Activated T-helper 1 cell treated with Interleukin-2 at 50 U/mL for 16 hours (primary cell): ENCODE data around the gene MAP4K3.

Experiments
- DNase-seq: peaks from one replicate; pipeline ENCODE4 v3.0.0-alpha.2; 2020; ENCODE audit warnings: low read depth

Gene MAP4K3

DNA sequence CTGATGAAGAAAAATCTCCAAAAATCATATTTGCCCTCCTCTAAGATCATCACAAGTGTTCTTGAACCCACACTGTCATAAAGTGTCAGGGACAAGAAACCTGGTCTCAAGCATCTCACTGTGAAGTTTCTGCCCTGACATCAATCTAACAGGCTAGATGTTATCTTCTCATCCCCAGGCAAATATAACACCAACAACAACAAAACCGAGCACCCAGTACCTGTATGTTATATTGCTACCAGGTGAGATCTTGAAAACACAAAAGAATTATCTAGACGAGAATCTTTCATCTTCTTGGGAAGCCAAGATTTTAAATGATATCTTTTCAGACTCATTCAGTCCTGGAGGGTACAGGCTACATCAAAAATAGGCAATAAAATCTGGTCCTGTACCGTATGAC lies 8.8 kb upstream of the MAP4K3 start:
- no peak for DNase-seq

DNA sequence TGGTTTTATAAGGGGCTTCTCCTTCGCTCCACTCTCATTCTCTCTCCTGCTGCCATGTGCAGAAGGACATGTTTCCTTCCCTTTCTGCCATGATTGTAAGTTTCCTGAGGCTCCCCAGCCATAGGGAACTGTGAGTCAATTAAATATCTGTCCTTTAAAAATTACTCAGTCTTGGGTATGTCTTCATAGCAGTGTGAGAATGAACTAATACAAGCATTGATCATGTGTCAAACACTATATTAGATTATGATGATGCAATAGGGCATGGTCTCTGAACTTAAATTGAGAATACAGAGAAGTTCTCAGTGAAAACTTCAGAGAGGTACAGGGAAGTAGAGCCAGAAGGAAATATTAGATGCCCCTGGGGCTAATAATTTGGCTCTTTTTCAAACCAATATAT lies 5.9 kb upstream of the MAP4K3 start:
- no peak for DNase-seq

DNA sequence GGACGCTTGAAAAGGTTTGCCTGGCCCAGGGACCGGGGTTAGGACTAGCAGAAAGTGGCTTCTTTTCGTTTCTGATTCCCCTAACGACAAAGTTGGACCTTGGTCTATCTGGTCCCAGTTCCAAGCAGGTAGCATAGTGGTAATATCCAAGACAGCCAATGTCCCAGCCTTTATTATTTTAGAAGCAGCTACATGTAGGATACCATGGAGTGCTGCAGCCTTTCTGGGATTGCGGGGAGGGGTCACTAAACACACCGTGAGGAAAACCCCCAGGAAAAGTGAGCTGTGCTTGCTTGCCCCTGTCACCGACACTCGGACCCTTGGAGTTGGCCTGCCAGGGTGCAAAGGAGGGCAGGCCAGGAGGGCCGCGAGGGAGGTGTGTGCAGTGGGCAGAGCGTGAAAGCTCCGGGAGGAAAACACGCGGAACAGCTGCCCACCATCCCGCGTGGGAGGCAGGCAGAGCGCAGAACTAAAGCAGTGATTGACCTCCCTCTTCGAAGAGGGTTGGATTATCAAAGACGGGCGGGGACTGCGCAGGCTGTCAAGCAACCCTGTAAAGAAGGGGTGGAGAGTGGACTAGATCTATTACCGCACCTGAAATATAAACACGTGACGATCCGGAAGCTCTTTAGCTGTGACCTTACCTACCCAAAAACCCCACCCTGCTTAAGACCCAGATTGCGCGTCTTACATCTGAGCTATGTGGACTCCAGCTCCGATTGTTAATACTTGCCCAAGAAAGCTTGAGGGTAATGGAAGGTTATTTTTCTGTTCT lies 624 bp upstream of the MAP4K3 start:
- DNase-seq: no peak

DNA sequence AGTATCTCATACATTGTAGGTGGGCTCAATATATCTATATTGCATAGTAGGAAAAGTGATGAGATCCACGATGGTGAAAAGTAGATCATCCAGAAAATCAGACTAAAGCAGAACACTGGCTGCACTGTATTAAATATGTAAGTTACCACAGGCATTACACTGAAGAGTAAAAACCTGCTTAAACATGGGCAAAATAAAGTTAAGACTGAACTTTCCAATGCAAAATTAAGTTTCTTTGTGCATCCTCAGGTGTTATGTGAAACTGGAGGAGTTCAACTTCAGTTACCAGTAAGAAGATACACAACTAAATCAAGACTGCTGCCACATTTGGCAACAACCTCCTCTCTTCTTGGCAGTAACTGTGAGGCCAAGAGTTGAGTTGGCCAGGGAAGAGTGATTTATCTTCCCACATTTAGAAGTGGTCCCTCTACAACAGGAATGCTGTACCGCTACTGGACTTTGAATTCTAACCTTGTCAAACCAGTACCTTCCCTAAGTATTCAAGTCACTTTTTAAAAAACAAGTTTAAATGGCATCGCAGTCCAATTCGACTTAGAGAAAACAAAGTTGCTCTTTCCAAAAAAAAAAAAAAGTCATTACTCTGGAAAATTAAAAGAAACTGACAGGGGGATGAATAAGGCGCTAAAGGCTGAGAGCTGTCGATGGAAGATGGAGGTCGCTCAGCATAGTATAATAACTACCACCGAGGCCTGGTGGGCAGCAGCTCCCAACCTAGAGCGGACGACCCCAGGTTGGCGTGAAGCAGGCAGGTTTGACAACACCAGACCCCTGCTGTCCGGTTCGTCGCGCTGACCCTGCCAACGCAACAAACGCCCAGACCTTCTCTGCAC lies 1.1 kb downstream of the MAP4K3 start:
- no peak for DNase-seq

DNA sequence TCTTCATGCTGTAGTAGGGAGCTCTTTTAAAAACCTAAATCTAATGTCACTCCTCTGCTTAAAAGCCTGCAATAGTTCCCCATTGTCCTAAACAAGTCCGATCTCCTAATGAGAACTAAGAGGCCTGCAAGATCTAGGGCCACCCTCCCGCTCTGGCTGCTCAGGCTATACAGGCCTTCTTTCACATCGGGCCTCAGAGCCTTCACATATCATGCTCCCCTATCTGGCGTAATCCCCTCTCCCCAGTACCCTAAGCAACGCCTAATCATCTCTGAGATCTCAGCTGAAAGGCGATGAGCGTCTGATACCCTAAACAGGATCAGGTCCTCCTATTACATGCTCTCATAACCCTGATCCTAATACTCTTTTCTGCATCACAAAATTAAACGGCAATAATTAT lies 1.9 kb downstream of the MAP4K3 start:
- no peak for DNase-seq

DNA sequence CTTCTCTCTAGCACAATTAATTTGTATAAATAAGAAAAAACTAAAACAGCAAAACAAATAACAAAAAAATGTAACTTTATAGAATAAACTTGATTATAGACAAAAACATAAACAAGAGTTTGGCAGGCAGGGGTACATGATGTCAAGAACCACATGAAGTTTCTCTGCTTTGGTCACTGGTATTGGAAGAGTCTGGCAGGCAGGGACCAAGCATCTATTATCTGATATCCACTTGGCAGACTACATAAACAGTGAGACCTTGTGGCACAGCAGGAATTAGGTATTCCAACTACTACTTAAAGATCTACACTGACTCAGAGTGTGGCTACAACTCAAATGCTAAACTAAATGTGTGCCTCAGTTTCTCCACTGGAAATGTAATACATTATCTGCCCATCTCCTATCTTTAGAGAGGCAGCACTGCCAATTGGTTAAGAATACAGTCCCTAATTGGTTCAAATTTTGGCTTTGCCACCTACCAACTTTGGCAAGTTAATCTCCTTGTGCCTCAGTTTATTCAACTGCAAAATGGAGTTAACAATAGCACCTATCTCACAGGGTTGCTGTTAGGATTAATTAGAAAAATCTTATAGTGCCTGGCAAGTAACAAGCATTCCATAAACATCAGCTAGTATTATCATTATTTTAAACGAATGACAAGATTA lies 2.7 kb downstream of the MAP4K3 start:
- no peak for DNase-seq

DNA sequence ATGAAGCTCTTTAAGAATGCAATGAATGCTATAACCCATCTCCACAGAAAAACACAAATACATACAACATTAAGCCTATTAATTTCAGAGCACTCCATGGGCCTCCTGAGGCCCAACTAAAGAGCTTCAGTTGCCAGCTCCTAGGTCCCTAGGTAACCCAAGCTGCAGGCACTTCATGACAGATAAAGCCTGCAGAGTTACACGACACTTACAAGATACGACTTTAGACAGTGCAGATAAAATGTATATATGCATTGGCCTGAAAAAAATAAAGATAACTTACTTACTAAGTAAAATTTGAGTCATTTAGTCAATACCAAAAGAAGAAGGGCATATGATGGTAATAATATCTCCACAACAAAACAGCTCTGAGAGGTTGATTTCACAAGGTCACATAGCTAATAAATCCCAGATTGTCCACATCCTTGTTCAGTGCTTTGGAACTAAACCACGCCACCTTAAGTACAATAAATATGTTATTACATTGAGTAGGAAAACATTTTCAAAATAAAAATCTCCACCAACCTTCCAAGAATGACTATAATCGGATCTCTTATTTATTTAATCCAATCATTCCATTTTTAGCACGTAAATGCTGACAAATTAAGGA lies 3.4 kb downstream of the MAP4K3 start:
- no peak for DNase-seq

DNA sequence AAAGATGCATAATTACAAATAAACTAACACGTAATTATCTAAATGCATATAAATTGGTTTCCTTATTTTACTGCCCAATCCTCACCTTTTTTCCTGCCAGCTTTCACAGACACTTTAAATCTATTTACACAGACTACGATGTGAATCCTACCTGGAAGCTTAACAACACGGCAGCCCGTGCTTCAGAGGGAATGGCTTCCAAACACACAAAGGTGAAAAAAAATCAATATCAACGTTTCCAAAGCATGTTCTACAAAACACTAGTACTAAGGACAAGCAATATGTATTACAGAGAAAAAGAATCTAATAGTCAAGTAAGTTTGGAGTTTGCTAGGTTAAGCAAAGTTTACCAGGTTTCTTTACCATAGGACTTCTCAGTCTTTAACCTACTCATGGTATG lies 4.4 kb downstream of the MAP4K3 start:
- DNase-seq: no peak

DNA sequence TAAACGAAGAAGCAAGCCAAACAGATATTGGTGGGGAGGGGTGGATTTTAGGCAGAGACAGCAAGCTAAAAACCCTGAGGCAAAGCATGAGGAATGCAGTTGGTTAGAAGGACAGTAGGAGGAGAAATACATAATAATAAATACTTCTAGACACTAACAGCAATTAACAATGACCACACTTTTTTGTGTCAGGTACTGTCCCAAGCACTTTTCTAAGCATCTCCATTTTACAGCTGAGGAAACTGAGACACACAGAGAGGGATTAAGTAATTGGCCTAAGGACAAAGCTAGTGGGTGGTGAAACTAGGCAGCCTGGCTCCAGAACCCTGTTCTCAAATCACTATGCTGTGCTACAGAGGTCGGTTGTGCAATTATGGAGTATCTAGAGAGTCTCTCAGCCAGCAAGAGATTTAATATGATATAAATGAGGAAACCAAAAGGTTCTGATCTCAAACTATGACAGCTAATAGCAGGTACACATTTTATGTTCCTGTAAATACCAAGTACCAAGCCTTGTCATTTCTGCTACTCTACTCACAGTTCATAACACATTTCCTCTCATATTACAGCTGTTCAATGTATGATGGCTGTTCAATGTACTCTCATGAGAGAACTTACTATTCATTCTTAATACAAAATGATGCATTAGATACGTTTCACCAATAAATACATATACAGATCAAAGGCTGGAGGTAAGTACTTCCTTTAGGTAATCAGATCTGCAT lies 5.3 kb downstream of the MAP4K3 start:
- no peak for DNase-seq

DNA sequence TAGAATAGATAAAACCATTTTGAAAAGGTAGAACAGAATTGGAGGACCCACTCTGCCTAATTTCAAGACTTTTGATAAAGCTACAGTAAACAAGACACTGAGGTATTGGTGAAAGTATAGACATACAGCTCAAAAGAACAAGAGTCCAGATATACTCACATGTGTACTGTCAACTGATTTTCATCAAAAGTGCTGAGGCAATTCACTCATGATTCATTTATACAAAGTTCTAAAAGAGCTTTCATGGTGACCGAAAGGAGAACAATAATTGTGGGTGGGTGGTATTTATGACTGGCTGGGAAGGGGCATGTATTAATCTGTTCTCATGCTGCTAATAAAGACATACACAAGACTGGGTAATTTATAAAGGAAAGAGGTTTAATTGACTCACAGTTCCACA lies 7.3 kb downstream of the MAP4K3 start:
- DNase-seq: no peak

DNA sequence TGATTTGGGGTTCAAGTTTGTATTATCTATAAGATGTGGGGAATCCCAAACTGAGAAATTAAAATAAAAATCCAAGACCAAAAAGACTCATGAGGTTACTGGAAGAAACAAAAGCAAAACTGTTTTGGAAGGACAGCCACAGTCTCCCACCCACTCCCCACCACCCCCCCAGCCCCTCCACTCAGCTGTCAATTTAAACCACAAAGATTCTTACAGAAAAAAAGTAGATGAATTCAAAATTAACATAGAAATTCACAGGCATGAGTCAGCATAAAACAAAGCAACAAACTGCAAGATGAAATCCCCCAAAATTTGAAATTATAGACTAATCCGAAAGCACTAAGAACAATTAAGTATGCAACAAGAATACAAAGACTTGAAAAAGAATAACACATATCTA lies 12.1 kb downstream of the MAP4K3 start:
- DNase-seq: no peak

DNA sequence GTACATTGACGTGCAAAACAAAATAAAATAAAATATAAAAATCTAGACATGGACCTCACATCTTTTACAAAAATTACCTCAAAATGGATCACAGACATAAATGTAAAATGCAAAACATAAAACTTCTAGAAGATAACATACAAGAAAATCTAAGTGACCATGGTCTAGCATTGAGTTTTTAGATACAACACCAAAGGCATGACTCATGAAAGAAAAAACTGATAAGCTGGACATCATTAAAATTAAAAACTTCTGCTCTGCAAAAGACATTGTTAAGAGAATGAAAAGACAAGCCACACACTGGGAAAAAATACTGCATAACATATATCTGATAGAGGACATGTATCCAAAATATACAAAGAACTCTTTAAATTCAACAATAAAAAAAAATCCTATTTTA lies 14.4 kb downstream of the MAP4K3 start:
- DNase-seq: no peak

DNA sequence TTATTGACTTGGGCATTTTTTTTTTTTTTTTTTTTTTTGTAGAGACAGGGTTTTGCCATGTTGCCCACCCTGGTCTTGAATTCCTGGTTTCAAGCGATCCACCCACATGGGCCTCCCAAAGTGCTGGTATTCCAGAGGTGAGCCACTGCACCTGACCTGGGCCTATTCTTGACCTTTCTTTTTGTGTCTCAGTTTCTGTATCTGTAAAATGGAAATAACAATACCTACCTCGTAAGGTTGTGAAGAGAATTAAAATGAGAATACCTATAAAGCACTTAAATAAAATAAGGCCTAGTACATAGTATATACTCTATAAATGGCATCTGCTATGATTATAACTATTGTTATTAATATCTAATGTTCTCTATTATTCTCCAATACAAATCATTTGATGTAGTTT lies 15.7 kb downstream of the MAP4K3 start:
- no peak for DNase-seq

DNA sequence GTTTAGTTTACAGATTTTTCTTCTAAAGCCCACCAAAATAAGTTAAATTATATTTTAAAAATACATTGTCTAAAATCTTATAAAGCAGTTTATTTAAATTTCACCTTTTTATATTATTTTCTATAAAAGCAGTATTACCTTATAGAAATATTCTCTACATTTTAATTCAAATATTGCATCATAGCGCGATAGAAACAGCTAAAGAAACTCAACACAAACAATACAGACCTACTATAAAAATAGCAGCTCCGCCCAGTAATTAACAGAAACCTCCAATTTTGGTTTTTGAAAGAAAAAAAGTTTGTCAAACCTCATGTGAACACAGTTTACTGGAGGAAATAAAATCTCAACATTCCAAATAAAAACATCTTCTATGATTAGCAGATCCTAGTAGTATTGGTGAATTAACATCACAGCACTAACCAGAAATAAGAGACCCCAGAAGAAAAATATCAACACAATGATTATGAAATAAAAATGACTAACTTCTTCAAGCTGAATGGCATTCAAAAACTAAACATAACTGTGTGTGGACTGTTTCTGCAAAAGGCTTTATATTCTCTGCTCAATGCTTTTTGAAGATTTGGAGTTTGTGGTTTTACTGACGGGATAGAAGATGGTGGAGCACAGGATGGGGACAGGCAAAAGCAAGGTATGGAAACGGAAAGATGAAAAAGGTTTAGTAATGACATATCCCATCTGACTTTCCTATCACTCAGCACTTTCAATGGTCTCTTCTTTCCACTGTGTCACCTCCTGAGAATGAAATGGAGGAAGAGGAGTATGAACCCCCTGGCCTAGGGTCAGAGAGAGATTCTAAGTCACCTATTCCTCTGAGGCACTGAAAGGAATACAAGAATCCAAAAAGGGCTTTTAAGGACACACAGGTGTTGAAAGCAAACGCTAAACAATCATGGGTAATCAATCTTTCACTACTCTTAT lies 17.5 kb downstream of the MAP4K3 start:
- no peak for DNase-seq

DNA sequence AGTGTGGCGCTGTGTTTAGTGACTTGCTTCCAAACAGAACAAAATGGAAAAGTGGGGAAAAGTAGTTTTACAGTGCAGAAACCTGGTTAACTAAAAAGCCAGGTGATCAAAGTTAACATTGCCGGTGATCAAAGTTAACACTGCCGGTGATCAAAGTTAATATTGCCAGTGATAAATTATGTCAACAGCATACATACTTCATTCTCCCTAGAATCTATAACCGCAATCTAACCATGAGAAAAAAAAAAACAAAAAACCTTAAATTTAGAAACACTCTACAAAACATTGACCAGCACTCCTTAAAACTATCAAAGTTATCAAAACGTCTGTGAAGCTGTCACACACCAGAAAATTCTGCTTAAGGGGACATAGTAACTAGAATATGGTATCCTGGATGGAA lies 18.6 kb downstream of the MAP4K3 start:
- no peak for DNase-seq

DNA sequence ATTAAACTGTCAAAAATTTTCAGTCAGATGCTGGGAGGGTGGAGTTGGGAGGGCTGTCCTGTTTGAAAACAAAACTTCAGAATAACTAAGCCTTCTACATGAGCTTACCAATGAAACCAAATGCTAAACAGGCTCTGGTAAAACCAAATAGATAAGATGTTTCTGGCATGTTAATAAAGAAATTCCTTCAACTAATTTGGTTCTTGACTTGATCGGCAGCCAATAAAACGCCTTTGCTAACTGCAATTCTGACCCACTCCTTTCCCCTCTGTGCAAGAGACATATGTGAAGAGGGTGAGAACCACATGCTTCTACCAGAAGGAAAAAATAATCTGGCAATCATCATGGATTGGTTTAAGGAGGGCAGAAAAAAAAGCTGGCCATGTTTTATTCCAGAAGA lies 20.9 kb downstream of the MAP4K3 start:
- DNase-seq: no peak

DNA sequence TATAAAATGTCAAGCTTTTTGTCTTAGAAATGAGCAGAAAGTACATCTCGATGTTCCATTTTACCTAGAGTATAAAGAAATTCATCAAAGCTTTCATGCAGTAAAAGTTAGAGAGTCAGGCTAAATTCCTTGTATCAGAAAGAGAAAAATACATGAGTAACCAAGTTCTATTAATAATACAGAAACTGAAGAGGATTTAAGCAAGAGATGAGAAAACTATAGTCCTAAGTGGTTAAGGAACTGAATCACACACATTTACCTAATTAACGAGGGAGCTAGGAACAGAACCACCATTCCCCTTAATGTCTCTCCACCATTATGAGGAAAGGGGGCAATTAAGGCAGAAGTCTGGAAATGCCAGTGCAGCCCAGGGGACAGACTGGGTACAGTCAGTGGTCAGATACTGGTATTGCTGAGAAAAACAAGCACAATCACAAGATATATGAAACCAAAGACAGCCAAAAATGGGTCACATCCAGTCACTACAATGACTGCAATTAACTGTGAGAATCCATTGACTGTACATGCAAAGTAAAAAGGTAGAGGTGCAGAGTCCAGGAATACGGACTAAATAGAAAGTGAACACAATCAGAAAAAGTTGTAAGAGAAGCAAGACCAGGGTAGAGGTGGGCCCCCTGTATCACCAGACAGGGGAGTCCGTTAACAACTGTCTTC lies 23.9 kb downstream of the MAP4K3 start:
- no peak for DNase-seq

DNA sequence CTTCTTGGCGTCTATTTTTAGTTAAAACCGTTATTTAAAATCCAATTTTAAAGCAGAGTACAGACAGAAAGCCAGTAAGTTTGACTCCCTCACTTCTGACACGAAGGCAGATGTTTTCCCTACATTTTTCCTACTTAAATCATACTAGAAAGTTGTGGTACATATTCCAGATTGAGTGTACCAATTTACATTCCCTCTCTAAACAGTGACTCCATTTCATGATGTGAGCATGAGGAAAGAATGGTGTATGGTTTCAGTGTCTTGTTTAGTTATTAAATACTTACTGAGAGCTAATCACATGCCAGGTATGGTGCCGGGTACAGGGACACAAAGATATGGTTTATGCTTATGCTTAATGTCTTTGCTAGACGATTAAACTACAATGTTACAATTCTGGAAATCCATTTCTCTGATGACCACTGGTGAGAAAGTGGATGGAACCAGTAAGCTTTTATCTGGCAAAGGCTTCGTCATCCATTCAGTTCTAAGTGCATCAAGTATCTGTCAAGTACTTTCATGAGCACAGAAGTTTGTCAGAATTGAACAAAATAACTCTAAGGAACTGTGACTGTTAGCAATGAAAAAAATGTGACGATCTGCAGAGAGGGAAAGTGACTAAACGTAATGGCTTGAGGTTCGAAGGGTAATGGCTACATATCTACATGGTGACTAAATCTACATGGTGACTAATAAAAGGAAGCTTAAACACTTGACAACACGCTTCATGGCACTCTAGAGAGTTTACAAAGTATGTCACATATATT lies 25.7 kb downstream of the MAP4K3 start:
- no peak for DNase-seq

DNA sequence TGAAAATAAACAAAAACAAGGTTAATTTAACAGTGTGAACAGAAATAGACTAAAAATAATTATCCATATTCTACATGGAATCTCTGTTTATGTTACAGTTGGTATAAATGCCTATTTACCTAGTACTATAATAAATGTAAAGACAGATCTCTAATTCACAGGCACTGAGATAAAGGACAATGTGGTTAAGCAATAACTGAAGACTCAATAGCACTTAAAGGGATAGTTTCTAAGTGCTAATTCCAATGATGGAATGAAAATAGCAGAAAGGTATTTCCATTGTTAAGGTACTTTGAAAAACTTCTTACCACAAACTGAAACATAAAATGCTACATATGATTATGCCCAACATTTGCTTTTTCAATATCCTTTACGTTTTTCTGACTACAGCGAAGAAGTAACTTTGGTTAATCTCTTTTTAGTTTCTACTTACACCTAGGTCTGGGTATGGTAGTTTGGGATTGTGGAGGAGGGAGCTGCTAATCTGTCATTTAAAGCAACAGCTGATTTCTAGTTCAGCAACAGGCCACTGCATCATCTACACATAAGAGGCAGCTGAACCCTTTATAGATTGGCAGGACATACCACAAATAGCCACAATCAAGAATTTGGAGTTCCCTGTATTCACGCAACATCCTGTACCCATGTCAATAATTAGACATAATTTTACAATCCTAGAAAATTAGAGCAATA lies 27.2 kb downstream of the MAP4K3 start:
- DNase-seq: no peak
